Thoracic aorta (tissue), 2 donors: ENCODE results near the gene ZNF418. TPM values are rescaled to one million over a fixed set of nuclear protein-coding genes. Genes with fewer than 3 reads are reported as not detected.
"Not testable (repeated sequence)": the region's sequence is repeated elsewhere in the genome, so short reads cannot be mapped to it uniquely, and the experiment has no call there.

Experiments used
- ATAC-seq: fragments of 150-250 bp; one replicate; pipeline ENCODE4 v1.8.0; 2017; ENCODE audit warnings: low read depth; ENCODE audit not compliant: insufficient number of reproducible peaks, low FRiP score
- DNase-seq: peaks from one replicate; pipeline ENCODE4 v3.0.0-alpha.2; 2020; ENCODE audit warnings: low spot score
- H3K27ac ChIP-seq, 2 donors: fragments of 200-600 bp; sonication (generic); 1 replicate in 1 of 2; 2 replicates in 1 of 2; pipeline ENCODE4 v1.5.1; 2016; ENCODE audit warnings: mild to moderate bottlenecking in 2 of 2, moderate library complexity in 2 of 2
- H3K27me3 ChIP-seq: fragments of 200-600 bp; sonication (generic); replicated peaks from 2 replicates; pipeline ENCODE4 v1.6.0; 2016; ENCODE audit warnings: mild to moderate bottlenecking; ENCODE audit not compliant: insufficient read depth
- H3K36me3 ChIP-seq: fragments of 200-600 bp; sonication (generic); one replicate; pipeline ENCODE4 v1.5.1; 2016
- H3K4me1 ChIP-seq, 2 donors: fragments of 200-600 bp; sonication (generic); 1 replicate in 1 of 2; 2 replicates in 1 of 2; pipeline versions ENCODE4 v1.5.1 to v1.6.0; 2016; ENCODE audit warnings: low read depth in 2 of 2, mild to moderate bottlenecking in 1 of 2; ENCODE audit not compliant: control insufficient read depth in 1 of 2
- H3K4me3 ChIP-seq: fragments of 200-600 bp; sonication (generic); 2 replicates; pipeline ENCODE4 v1.5.1; 2016; ENCODE audit warnings: mild to moderate bottlenecking
- H3K9me3 ChIP-seq: fragments of 200-600 bp; sonication (generic); 2 replicates; pipeline ENCODE4 v1.5.1; 2016
- total RNA-seq, 2 donors: library from RNA; depleted of rRNA; stranded (reverse); fragments of >200 nt; gene quantifications; one replicate each; pipeline versions ENCODE4 v1.1.0 to v1.2.3, GENCODE V29; 2016
- TF ChIP-seq, protein P1 (sequence below): fragments of 200-600 bp; sonication (generic); IDR thresholded peaks from one replicate; pipeline ENCODE4 v1.5.1; 2019; ENCODE audit warnings: antibody characterized with exemption

The ZNF418 gene
- total RNA-seq, 2 donors from 2014 or later = 3.2 to 6.1 TPM

DNA sequence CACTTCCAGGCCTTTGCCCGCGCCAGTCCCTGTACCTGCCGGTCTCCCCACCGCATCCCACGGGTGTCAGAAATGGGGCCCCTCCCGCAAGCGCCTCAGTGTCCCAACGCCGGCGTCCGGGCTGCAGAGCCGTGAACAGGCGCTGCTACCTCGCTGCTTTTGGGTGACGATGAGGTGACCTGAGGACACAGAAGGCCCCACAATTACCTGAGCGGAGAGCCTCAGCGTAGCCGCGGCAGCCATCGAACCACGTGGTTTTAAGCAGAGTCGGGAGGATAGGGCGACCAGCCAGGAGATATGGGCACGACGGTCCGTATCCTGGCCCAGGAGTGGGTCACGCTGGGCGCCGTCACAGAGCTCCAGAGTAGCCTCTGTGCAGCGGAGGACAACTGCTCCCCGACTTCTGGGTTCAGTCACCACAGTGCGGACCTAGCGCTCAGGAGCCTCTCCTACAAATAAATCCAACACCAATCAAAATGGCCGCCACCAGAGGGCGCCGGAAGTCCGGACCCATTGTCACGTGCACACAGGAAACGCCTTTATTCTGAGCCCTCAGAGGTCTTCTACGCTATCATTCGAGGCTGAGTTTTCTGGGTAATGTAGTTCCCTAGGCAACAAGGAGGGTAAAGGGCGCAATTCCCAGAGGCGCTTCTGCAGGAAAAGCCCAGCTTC lies 46.5 kb downstream of the ZNF418 start, which contains the start of gene ZNF814:
Gene ZNF814, minus strand, starts transcription at position 478 of the 672 bp plus-strand sequence. Its CDS starts 235 bp downstream, at position 243.
- peak; percentile 3 for DNase-seq
- H3K9me3 ChIP-seq = no peaks in the 10 kb centered on the region

DNA sequence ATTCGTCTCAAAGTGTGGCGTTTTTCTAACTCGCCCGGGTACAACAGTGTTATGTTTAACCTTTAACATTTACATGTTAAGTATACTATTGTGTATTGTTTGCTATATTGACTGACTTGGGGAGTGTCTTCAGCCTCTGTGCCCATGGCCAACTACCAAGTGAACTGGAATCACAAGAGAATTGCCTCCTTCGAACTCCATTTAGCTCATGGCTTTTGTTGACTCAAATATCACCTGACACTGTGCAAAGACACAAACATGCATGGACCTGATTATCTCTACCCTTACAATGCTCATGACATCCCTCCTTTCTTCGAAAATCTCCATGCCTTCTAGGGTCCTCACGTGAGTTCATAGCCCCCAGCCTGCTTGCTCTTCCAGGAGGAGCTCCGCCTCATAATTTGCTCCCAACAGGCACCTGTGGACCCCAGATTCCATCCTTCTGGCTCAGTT lies 47.1 kb downstream of the ZNF418 start:
- H3K9me3 ChIP-seq = no peaks in the 10 kb centered on the region
- TF ChIP-seq, protein P1, sequence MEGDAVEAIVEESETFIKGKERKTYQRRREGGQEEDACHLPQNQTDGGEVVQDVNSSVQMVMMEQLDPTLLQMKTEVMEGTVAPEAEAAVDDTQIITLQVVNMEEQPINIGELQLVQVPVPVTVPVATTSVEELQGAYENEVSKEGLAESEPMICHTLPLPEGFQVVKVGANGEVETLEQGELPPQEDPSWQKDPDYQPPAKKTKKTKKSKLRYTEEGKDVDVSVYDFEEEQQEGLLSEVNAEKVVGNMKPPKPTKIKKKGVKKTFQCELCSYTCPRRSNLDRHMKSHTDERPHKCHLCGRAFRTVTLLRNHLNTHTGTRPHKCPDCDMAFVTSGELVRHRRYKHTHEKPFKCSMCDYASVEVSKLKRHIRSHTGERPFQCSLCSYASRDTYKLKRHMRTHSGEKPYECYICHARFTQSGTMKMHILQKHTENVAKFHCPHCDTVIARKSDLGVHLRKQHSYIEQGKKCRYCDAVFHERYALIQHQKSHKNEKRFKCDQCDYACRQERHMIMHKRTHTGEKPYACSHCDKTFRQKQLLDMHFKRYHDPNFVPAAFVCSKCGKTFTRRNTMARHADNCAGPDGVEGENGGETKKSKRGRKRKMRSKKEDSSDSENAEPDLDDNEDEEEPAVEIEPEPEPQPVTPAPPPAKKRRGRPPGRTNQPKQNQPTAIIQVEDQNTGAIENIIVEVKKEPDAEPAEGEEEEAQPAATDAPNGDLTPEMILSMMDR = no peak
- no peaks in the 10 kb centered on the region for H3K36me3 ChIP-seq
- peak overlapping the region; percentile 76 for H3K4me3 ChIP-seq
- no peak for ATAC-seq
- H3K27ac ChIP-seq = no peak overlapping the region
- H3K27me3 ChIP-seq = no peaks in the 10 kb centered on the region
- no peak for DNase-seq
- H3K4me1 ChIP-seq = no peaks in the 10 kb centered on the region

More for the DNA sequence above, 46.5 kb downstream of the ZNF418 start, which contains the start of gene ZNF814:
- no peak for ATAC-seq
- Histone ChIP-seq H3K36me3 (no peaks in the 10 kb centered on the region), H3K4me3 (peak within 1 kb of the TSS; percentile 76), H3K27ac (no peak within 1 kb of the TSS), H3K4me1 (no peaks in the 10 kb centered on the region), H3K27me3 (no peaks in the 10 kb centered on the region)
- TF ChIP-seq, protein P1 = peak; percentile 26

DNA sequence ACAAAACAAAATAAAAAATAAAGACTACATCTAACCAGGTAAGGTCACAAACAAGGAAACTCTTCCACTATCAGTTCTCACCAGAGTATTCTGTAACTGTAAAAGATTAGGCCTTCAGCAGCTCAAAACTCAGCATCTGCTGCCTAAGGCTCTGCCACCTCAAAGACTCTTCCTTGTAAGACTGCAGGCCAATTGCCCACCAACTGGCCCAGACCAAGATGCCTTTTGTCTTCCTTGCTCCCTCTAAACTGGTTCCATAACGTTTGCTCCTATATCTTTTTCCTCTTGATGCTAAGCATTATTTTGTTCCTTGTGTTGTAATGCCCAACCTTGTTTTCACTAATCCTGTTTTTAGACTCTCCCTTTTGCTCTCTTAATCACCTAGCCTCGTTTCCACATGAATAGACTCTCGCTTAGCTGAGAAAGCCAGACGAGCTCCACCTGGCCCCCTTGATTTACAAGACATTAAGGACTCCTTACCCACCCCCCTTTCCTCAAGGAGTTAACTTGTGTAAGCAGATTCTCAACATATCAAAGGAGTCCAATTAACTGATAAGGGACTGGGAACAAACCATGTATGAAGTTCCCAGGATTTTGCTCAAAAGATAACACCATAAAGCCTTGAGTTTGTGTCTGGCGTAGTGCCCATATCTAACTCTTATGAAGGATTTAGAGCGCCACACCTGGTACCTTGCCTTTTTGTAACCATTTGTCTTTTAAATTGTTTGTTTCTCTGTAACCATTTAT lies 47.8 kb downstream of the ZNF418 start:
- DNase-seq (no peak), ATAC-seq (no peak)
- H3K4me3 ChIP-seq = peak overlapping the region; percentile 76
- H3K27me3 ChIP-seq = no peaks in the 10 kb centered on the region
- TF ChIP-seq, protein P1 = no peak
- H3K4me1 ChIP-seq = no peaks in the 10 kb centered on the region
- no peaks in the 10 kb centered on the region for H3K9me3 ChIP-seq
- no peaks in the 10 kb centered on the region for H3K36me3 ChIP-seq
- no peak overlapping the region for H3K27ac ChIP-seq

DNA sequence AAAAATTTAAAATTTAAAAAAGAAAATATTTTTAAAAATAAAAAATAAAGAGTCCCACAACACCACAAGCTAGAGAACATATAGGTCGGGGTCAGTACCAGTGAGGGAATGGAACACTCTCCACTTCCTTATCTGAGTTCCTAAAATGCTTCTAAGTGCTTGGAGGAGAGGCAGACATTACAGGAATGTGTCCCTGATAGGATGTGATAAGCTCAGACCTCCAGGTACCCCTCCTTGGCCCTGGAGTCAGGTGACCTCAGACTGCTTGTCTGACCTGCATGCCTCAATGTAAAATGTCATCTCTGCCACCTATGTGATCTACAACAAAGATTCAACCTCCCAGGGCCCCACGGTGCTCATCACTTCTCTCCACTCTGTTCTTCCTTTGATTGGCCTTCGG lies 49.2 kb downstream of the ZNF418 start:
- H3K4me1 ChIP-seq = no peaks in the 10 kb centered on the region
- DNase-seq (no peak), ATAC-seq (no peak)
- no peak overlapping the region for H3K27ac ChIP-seq
- TF ChIP-seq, protein P1 = no peak
- H3K36me3 ChIP-seq = no peaks in the 10 kb centered on the region
- no peaks in the 10 kb centered on the region for H3K9me3 ChIP-seq
- H3K27me3 ChIP-seq = no peaks in the 10 kb centered on the region
- no peak overlapping the region for H3K4me3 ChIP-seq

DNA sequence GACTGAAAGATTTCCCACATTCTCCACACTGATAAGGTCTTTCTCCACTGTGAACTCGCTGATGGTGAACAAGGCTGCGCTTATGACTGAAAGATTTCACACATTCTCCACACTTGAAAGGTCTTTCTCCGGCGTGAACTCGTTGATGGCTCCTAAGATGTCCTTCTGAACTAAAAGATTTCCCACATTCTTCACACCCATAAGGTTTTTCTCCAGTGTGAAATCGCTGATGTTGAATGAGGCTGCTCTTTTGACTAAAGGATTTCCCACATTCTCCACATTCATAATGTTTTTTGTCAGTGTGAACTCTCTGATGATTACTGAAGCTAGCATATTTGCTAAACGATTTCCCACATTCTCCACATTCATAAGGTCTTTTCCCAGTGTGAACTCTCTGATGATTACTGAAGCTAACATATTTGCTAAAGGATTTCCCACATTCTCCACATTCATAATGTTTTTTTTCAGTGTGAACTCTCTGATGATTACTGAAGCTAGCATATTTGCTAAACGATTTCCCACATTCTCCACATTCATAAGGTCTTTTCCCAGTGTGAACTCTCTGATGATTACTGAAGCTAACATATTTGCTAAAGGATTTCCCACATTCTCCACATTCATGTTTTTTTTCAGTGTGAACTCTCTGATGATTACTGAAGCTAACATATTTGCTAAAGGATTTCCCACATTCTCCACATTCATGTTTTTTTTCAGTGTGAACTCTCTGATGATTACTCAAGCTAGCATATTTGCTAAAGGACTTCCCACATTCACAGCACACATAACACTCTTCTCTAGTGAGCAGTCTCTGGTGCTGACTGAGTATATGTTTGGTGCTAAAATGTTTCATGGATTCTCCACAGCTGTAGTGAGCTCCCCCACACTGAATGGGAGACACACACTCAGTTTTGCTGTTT lies 61.1 kb downstream of the ZNF418 start:
- not testable (repeated sequence) for DNase-seq, H3K27me3 ChIP-seq, H3K36me3 ChIP-seq, H3K27ac ChIP-seq, ATAC-seq, H3K4me3 ChIP-seq, H3K4me1 ChIP-seq
- H3K9me3 ChIP-seq = peaks cover 67% of the 10 kb centered on the region
